ENCODE data around the gene COL18A1. TPM values are rescaled to one million over a fixed set of nuclear protein-coding genes. Genes with fewer than 3 reads are reported as not detected.
"Not testable (repeated sequence)": the region's sequence is repeated elsewhere in the genome, so short reads cannot be mapped to it uniquely, and the experiment has no call there.

Gene COL18A1
- total RNA-seq, 2 donors from 2014 or later, result 0.31 to 1.3 TPM

GRCh38 chr21:45503226-45503625, 98.3 kb downstream of the COL18A1 start:
- not testable (repeated sequence) for DNase-seq (ENCODE audit: low spot score); H3K27me3 Mint-ChIP-seq; H3K36me3 Mint-ChIP-seq; ATAC-seq; H3K9me3 Mint-ChIP-seq; H3K4me1 Mint-ChIP-seq (ENCODE audit: low read depth in 2 of 2); H3K4me3 Mint-ChIP-seq; H3K27ac Mint-ChIP-seq

- peaks cover 8% of the 10 kb centered on the region in 2 donors for H3K4me1 Mint-ChIP-seq (ENCODE audit: low read depth in 2 of 2)
- H3K27me3 Mint-ChIP-seq, result no peaks in the 10 kb centered on the region
These were observed 99.1 kb downstream of the COL18A1 start for GRCh38 chr21:45504021-45504515.

GRCh38 chr21:45504516-45505415, 99.8 kb downstream of the COL18A1 start:
- Mint-ChIP-seq H3K27me3 (no peaks in the 10 kb centered on the region), H3K4me1 (ENCODE audit: low read depth in 2 of 2) (peaks cover 3 to 4% of the 10 kb centered on the region in 2 donors), H3K27ac (no peak overlapping the region), H3K9me3 (no peaks in the 10 kb centered on the region), H3K36me3 (no peaks in the 10 kb centered on the region), H3K4me3 (no peak overlapping the region)
- DNase-seq (ENCODE audit: low spot score) (peak; percentile 58), ATAC-seq (no peak)

More at GRCh38 chr21:45504021-45504515, 99.1 kb downstream of the COL18A1 start:
- Mint-ChIP-seq H3K27ac (no peak overlapping the region), H3K36me3 (no peaks in the 10 kb centered on the region), H3K9me3 (peaks cover 2% of the 10 kb centered on the region), H3K4me3 (no peak overlapping the region)
- DNase-seq (ENCODE audit: low spot score) (peak; percentile 49), ATAC-seq (no peak)

GRCh38 chr21:45505416-45506021, 100.6 kb downstream of the COL18A1 start:
- no peaks in the 10 kb centered on the region for H3K27me3 Mint-ChIP-seq
- H3K4me1 Mint-ChIP-seq (ENCODE audit: low read depth in 2 of 2), result no peaks in the 10 kb centered on the region
- no peaks in the 10 kb centered on the region for H3K36me3 Mint-ChIP-seq
- DNase-seq (ENCODE audit: low spot score) (peak; percentile 28), ATAC-seq (no peak)
- no peak overlapping the region for H3K4me3 Mint-ChIP-seq
- no peak overlapping the region for H3K27ac Mint-ChIP-seq
- no peaks in the 10 kb centered on the region for H3K9me3 Mint-ChIP-seq

- Mint-ChIP-seq H3K4me3 (no peak overlapping the region), H3K27ac (no peak overlapping the region), H3K4me1 (ENCODE audit: low read depth in 2 of 2) (no peaks in the 10 kb centered on the region), H3K9me3 (no peaks in the 10 kb centered on the region), H3K36me3 (no peaks in the 10 kb centered on the region), H3K27me3 (no peaks in the 10 kb centered on the region)
- DNase-seq (ENCODE audit: low spot score) (peak; percentile 42), ATAC-seq (no peak)
These were observed 101.4 kb downstream of the COL18A1 start for GRCh38 chr21:45506241-45506817.

GRCh38 chr21:45506836-45507522, 102.0 kb downstream of the COL18A1 start:
- H3K27ac Mint-ChIP-seq, result no peak overlapping the region
- no peaks in the 10 kb centered on the region for H3K36me3 Mint-ChIP-seq
- ATAC-seq, result no peak
- no peaks in the 10 kb centered on the region for H3K9me3 Mint-ChIP-seq
- H3K4me1 Mint-ChIP-seq (ENCODE audit: low read depth in 2 of 2), result no peaks in the 10 kb centered on the region
- H3K4me3 Mint-ChIP-seq, result no peak overlapping the region
- H3K27me3 Mint-ChIP-seq, result no peaks in the 10 kb centered on the region
- peak; percentile 57 for DNase-seq (ENCODE audit: low spot score)

- Mint-ChIP-seq H3K36me3 (no peaks in the 10 kb centered on the region), H3K27me3 (no peaks in the 10 kb centered on the region), H3K9me3 (no peaks in the 10 kb centered on the region), H3K4me3 (no peak overlapping the region), H3K4me1 (ENCODE audit: low read depth in 2 of 2) (no peaks in the 10 kb centered on the region), H3K27ac (no peak overlapping the region)
- DNase-seq (ENCODE audit: low spot score) (peak; percentile 44), ATAC-seq (no peak)
These were observed 102.5 kb downstream of the COL18A1 start for GRCh38 chr21:45507523-45507875.

GRCh38 chr21:45507888-45508508, 103.0 kb downstream of the COL18A1 start:
- DNase-seq (ENCODE audit: low spot score) (peak; percentile 26), ATAC-seq (no peak)
- H3K4me3 Mint-ChIP-seq, result no peak overlapping the region
- H3K9me3 Mint-ChIP-seq, result no peaks in the 10 kb centered on the region
- H3K27me3 Mint-ChIP-seq, result no peaks in the 10 kb centered on the region
- H3K4me1 Mint-ChIP-seq (ENCODE audit: low read depth in 2 of 2), result no peaks in the 10 kb centered on the region
- no peak overlapping the region for H3K27ac Mint-ChIP-seq
- H3K36me3 Mint-ChIP-seq, result no peaks in the 10 kb centered on the region

GRCh38 chr21:45508607-45509565, 103.9 kb downstream of the COL18A1 start:
- DNase-seq (ENCODE audit: low spot score), result peak; percentile 60

GRCh38 chr21:45509566-45510465, 104.9 kb downstream of the COL18A1 start:
- no peaks in the 10 kb centered on the region for H3K9me3 Mint-ChIP-seq
- DNase-seq (ENCODE audit: low spot score), result peak; percentile 46

More at GRCh38 chr21:45508607-45509565, 103.9 kb downstream of the COL18A1 start:
- no peaks in the 10 kb centered on the region for H3K36me3 Mint-ChIP-seq
- H3K27ac Mint-ChIP-seq, result no peak overlapping the region
- no peaks in the 10 kb centered on the region for H3K4me1 Mint-ChIP-seq (ENCODE audit: low read depth in 2 of 2)
- H3K27me3 Mint-ChIP-seq, result no peaks in the 10 kb centered on the region
- H3K4me3 Mint-ChIP-seq, result no peak overlapping the region
- H3K9me3 Mint-ChIP-seq, result no peaks in the 10 kb centered on the region
- ATAC-seq, result no peak

GRCh38 chr21:45510466-45510955, 105.5 kb downstream of the COL18A1 start:
- Mint-ChIP-seq H3K4me3 (no peak overlapping the region), H3K4me1 (ENCODE audit: low read depth in 2 of 2) (no peaks in the 10 kb centered on the region), H3K27ac (no peak overlapping the region), H3K27me3 (no peaks in the 10 kb centered on the region), H3K36me3 (no peaks in the 10 kb centered on the region), H3K9me3 (no peaks in the 10 kb centered on the region)
- DNase-seq (ENCODE audit: low spot score), result peak; percentile 42
- no peak for ATAC-seq

More at GRCh38 chr21:45509566-45510465, 104.9 kb downstream of the COL18A1 start:
- peak in 1 of 2 donors; percentile 10 for ATAC-seq
- no peak overlapping the region for H3K4me3 Mint-ChIP-seq
- H3K4me1 Mint-ChIP-seq (ENCODE audit: low read depth in 2 of 2), result no peaks in the 10 kb centered on the region
- no peaks in the 10 kb centered on the region for H3K36me3 Mint-ChIP-seq
- H3K27ac Mint-ChIP-seq, result no peak overlapping the region
- no peaks in the 10 kb centered on the region for H3K27me3 Mint-ChIP-seq
